Cerebellar cortex (tissue), 1 donor: ENCODE data around the gene AGPAT1.
"Not testable (repeated sequence)": the region's sequence is repeated elsewhere in the genome, so short reads cannot be mapped to it uniquely, and the experiment has no call there.

Source experiments
- DNase-seq: peaks from one replicate; pipeline ENCODE4 v3.0.0-alpha.2; 2015; ENCODE audit warnings: low spot score

The AGPAT1 gene

DNA sequence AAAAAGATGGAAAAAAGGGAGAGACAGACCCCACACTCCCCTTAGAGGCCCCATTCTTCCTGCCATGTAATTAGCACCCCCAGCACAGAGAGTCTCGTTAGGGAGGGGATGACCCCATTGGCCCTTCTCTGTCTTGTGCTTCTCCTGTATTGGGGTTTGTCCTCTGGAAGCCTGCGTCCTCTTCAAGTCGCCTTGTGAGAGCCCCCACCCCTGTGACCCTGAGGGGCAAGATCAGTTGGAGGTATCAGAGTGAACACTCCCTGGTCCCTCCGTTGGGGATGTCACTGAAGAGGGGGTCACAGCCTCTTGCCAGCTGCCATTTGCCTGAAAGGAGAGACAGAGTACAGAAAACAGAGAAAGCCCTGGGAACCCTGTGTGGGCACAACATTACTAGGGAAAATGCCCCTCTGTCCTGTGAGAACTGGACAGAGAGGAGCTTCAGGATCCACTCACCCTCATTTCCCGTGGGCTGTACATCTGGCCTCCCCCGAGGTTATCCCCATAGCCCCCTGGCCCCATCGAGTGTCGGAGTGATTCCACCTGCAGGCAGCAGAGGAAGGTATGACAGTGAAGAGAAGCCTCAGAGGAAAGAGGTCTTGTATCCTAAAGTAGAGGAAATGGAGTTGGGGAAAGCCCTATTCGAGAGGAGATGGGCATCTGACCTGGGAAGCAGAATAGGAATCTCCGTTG, 10.4 kb upstream of the AGPAT1 start:
- not testable (repeated sequence) for DNase-seq

GRCh38 chr6:32185681-32186131, 9.8 kb upstream of the AGPAT1 start:
- peak; percentile 77 for DNase-seq

DNA sequence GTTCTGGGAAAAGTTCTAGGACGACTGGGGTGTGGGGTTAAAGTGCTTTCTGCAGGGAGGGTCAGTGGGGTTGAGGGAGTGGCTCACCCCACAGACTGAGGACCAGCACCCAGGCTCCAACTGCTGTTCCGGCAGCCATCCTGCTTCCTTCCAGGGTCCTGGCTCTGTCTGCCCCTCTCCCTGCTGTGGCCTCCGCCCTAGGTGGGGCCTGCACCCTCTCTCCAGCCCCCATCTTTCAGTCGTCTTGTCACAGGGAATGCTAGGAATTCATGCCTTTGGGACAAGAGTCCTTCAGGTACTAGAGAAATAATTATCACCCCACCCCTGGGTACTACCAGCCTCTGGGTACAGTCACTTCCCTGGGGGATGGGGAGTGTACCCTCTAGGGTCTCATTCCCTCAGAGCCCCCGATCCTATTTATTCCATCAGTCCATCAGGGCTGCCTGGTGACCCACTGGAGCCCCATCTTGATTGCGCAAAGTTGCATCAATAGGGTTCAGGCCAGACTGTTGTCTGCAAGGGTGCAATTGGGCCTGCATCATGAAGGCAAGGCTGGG, 8.3 kb upstream of the AGPAT1 start, which contains the start of gene AGER:
Gene AGER (minus strand): TSS at position 170 of the 557 bp plus-strand sequence. CDS start 31 bp downstream, at position 139.
- DNase-seq: no peak

DNA sequence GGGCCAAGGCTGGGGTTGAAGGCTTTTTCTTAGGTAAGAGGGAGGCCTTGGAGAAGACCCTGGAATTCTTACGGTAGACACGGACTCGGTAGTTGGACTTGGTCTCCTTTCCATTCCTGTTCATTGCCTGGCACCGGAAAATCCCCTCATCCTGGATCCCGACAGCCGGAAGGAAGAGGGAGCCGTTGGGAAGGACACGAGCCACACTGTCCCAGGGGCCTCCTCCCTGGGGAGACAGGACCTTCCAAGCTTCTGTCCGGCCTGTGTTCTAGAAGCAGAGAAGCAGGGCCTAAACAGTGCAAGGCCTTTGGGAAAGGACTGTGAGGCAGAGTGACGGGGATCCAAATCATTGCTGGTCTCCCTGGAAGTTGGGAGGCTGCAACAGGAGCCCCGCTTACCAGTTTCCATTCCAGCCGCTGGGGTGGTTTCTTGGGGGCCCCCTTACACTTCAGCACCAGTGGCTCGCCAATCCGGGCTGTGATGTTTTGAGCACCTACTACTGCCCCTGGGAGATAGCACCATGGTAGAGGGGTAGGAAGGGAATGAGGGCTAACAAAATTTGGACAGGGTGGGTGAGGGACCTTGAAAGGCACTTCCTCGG, 7.7 kb upstream of the AGPAT1 start:
- no peak for DNase-seq

GRCh38 chr6:32183030-32183429, 7.1 kb upstream of the AGPAT1 start:
- no peak for DNase-seq

DNA sequence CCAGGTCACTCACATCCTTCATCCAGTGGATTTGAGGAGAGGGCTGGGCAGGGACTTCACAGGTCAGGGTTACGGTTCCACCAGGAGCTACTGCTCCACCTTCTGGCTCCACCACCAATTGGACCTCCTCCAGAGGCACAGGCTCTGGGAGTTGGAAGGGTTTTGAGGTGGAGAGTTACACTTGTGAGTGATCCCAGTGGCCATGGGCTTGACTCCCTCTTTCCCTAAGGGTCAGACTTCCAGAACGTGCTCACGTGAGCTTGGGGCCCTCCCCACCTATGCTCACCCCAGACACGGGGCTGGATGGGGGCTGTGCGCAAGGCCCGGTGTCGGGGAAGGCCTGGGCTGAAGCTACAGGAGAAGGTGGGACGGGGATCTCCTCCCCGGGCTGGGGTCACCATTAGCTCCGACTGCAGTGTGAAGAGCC, 6.7 kb upstream of the AGPAT1 start:
- no peak for DNase-seq

DNA sequence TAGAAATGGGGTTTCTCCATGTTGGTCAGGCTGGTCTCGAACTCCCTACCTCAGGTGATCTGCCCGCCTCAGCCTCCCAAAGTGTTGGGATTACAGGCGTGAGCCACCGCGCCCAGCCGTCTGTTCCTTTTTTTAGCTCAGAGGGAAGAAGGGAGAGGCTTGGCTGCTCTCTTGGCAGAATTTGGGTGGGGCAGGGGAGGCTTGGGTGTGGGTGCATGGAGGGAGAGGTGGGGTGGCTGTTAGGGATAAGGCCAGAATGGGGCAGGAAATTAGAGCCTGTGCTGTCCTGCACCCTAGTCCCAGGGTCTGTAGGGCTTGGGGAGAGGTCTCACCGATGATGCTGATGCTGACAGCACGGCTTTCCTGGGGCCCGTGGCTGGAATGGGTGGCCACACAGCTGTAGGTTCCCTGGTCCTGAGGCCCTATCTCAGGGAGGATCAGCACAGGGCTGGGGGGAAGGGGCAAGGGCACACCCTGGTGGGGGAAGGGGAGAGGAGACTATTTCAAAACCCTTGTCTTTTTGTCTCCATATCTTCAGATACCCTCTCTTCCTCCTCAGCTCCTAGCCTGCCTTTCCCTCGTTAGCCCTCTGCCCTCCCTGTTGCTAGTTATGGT, 6.1 kb upstream of the AGPAT1 start:
- no peak for DNase-seq

DNA sequence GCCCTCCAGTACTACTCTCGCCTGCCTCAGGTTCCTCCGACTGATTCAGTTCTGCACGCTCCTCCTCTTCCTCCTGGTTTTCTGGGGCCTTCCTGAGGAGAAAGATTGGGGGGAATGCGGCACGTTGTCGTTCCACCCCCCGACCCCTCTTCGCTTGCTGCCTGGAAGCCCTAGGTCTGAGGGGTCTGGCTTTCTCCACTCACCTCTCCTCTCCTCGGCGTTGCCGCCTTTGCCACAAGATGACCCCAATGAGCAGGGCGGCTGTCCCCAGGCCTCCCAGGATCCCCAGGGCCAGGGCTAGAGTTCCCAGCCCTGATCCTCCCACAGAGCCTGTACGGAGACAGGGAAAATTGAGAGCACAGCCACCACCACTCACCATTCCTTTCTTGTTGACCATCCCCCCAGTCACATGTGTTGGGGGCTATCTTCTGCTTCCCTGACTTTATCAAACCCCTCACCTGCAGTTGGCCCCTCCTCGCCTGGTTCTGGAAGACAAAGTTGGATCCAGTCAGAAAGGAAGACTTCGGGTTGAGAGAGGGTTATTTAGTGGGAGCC, 5.3 kb upstream of the AGPAT1 start:
- DNase-seq: no peak

- no peak for DNase-seq
These were observed 4.0 kb upstream of the AGPAT1 start for GRCh38 chr6:32179766-32180405.

DNA sequence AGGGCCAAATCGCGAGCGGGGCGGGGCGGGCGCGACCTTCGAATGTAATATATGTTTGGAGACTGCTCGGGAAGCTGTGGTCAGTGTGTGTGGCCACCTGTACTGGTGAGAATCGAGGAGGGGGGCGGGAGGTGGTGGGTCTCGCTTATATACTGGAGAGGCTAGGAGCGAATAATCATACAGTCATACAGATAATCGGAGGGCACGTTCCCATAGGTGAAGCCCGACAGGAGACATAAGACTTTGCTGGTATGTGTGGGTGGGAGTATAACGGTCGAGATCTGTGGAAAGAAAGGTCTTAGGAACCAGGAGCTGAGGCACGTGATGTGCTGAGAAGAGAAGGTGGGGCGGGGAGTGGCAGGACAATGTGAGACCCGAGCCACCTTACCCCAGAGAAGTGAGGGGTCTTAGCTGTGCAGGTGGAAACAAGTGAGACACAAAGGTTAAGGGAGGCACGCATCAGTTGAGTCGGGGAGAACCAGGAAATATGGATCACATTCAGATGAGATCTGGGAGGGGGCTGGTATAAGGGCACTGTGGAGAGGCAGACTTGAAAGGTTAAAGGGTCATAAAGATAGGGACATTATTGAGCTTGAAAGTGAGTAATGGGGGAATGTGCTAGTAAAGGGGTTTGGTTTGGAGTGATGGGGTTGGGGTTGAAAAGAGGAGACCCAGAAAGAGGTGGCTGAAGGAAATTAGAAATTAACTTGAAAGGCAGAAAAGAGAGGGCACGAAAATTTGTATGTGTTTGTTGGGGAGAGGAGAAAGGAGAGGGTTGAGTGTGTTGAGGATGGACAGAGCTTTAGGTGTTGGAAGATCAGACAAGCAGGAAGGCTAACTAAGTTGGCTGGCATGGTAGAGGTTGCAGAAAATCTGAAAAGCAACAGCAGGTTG, 2.9 kb upstream of the AGPAT1 start:
- DNase-seq: peak; percentile 42

- DNase-seq: peak; percentile 100
These were observed 2.1 kb upstream of the AGPAT1 start, which contains the start of gene RNF5 for GRCh38 chr6:32177788-32178546. Gene RNF5, plus strand, starts transcription at chr6:32178405. Its CDS starts 107 bp downstream, at chr6:32178512.

DNA sequence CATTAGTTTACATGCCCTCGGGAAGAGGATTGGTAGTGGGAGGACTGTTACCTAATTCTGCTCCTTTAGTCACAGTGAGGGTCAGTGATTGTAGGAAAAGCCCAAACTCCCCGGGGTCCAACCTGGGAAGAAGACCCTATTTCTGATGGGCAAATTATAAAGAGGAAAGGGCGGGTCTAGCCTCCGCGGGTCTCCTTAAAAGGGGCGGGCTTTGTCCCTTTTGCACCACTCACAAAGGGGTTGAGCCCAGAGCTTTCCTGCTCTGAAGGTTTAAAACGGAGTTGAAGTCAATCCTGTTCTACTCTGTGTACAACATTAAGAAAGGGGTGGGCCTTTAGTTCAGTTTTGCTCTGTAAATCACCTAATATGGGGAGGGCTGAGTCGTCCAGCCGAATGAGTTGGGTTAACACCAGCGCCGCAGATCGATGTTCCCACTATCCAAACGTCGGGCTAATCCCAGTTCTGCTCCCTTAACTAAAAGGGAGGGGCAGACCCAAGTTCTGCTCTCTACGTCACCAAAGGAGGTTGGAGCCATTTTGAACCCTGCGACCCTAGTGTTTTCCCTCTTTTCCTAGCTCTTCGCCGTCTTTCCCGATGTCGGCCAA, 1.4 kb upstream of the AGPAT1 start:
- no peak for DNase-seq

DNA sequence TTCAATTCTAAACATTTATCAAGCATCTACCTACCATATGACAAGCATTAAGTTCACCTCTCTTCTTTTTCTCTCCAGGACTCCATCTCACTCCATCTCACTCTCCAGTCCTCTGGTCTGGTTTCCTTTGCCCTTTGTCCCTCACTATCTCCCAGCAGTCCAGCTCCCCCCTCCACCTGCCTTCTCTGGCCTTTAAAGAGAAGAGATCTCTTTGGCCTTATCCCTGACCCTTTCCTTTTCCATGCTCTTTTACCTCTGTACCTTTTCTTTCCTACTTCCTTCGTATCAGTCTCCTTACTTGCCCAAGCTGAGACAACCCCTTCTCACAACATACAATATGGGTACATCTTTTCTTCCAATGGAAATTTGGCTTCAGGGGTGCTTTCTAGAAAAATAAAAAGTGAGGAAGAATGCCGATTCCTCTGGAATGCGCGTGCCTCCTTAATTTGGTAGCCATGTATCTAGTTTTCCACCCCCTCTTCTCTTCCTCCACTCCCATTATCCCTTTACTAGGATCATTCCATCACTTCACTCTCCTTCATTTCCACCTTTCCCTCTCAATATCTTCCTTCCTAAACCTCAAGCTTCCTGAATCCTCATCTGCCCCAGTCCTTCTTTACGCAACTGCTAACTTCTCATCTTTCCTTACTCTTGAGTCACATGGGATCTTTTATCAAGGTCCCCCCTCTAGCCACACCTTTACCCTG, 745 bp upstream of the AGPAT1 start:
- DNase-seq: peak; percentile 33

DNA sequence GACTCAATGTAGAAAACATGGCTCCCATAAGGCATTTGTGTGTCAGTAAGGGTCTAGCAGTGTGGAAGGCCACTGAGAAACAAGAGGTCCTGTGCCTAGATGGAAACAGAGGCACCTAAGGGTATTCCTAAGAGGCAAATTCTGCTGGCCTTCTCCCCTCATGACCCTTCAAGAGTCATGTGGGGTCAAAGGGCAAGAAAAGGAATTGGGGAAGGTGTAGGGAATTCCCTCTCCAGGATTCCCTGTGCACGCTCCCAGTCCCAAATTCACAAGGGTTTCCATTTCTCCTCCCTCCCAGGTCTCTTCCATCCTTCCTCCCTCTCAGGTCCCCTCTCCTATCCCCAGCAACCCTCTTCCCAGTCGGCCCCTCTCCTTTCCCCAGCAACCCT, 568 bp downstream of the AGPAT1 start:
- DNase-seq: no peak

DNA sequence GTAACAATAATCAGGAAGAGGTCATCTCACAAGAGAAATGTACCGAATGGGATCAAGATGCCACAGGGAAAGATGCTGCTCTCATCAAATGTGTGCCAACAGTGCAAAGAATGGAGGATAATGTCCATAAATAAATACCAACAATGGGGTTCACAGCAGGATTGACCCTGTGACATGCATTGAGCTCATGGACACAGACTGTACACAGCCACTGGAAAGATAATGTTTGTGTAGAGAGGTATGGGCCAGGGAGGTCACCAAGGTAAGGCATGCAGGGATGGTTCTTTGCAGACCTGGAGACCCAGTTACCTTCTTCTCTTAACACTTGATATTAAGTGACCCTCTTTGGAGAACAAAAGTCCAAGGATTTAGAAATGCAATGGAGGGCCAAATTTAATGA, 1.5 kb downstream of the AGPAT1 start:
- no peak for DNase-seq

GRCh38 chr6:32173051-32173727, 2.7 kb downstream of the AGPAT1 start:
- DNase-seq: no peak

- no peak for DNase-seq
These were observed 4.7 kb downstream of the AGPAT1 start for GRCh38 chr6:32171234-32171633.

DNA sequence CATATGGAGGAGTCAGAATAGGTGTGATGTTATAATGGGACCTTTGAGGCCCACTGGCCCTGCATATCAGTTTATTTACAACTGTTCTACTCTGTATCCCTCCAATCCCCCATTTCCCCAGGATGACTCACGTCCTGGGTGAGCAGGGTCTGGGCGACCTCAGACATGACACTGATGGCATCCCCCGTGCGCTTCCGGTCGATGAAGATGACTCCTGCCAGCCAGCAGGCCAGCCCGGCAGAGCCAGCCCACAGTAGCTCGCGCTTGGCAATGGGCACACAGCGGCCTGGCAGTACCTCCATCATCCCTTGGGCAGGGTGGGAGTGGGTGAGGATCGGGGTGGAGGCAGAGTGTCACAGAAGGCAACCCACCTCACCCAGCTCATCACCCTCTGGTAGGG, 5.6 kb downstream of the AGPAT1 start:
- no peak for DNase-seq
